ENCODE results near the gene PSMD6.

PSMD6 gene

GRCh38 chr3:64030741-64031140 is 7.4 kb upstream of the PSMD6 start:
- no peak overlapping the region for H3K27ac ChIP-seq (ENCODE audit: insufficient read depth, low read length, poor library complexity, severe bottlenecking)
- H3K4me3 ChIP-seq (ENCODE audit: insufficient read depth, low read depth, low read length, poor library complexity, severe bottlenecking), result peak overlapping the region; percentile 33

DNA sequence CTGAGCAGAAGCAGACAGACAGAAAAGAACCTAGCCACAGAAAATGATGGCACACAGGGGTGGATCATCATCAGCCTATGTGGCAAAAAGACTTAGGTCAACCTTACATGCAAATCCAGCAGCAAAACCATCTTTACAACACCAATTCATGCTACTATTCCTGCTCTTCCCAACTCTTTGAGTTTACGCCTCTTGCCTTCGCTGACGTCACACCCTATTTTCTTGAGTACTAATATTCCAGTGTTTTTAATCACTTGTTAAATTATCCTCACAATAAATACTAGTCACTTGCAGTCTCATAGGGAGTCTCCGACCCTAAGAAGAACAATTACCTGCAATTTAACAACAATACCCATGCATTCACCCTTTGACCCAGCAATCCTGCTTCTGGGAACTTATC is 6.0 kb upstream of the PSMD6 start:
- Histone ChIP-seq H3K4me3 (ENCODE audit: insufficient read depth, low read depth, low read length, poor library complexity, severe bottlenecking) (no peak overlapping the region), H3K36me3 (ENCODE audit: control insufficient read depth, insufficient read depth, low read length) (no peaks in the 10 kb centered on the region), H3K9me3 (ENCODE audit: control insufficient read depth, low read length) (no peaks in the 10 kb centered on the region), H3K4me1 (ENCODE audit: control insufficient read depth, insufficient read depth, low read length, poor library complexity, severe bottlenecking) (peaks cover 8% of the 10 kb centered on the region), H3K27me3 (replicated peaks; ENCODE audit: control insufficient read depth, insufficient read depth, low read length, poor library complexity, severe bottlenecking) (no peaks in the 10 kb centered on the region), H3K27ac (ENCODE audit: insufficient read depth, low read length, poor library complexity, severe bottlenecking) (no peak overlapping the region)
- no peak for DNase-seq

More at GRCh38 chr3:64030741-64031140, 7.4 kb upstream of the PSMD6 start:
- peaks cover 8% of the 10 kb centered on the region for H3K4me1 ChIP-seq (ENCODE audit: control insufficient read depth, insufficient read depth, low read length, poor library complexity, severe bottlenecking)
- H3K9me3 ChIP-seq (ENCODE audit: control insufficient read depth, low read length), result no peaks in the 10 kb centered on the region
- H3K36me3 ChIP-seq (ENCODE audit: control insufficient read depth, insufficient read depth, low read length), result no peaks in the 10 kb centered on the region
- H3K27me3 ChIP-seq (replicated peaks; ENCODE audit: control insufficient read depth, insufficient read depth, low read length, poor library complexity, severe bottlenecking), result no peaks in the 10 kb centered on the region
- DNase-seq, result peak; percentile 60 to 70 (median 65)

GRCh38 chr3:64028754-64029153 is 5.5 kb upstream of the PSMD6 start:
- H3K4me1 ChIP-seq (ENCODE audit: control insufficient read depth, insufficient read depth, low read length, poor library complexity, severe bottlenecking), result peaks cover 8% of the 10 kb centered on the region
- no peaks in the 10 kb centered on the region for H3K9me3 ChIP-seq (ENCODE audit: control insufficient read depth, low read length)
- H3K36me3 ChIP-seq (ENCODE audit: control insufficient read depth, insufficient read depth, low read length), result no peaks in the 10 kb centered on the region
- DNase-seq, result no peak
- no peak overlapping the region for H3K4me3 ChIP-seq (ENCODE audit: insufficient read depth, low read depth, low read length, poor library complexity, severe bottlenecking)
- H3K27me3 ChIP-seq (replicated peaks; ENCODE audit: control insufficient read depth, insufficient read depth, low read length, poor library complexity, severe bottlenecking), result no peaks in the 10 kb centered on the region
- no peak overlapping the region for H3K27ac ChIP-seq (ENCODE audit: insufficient read depth, low read length, poor library complexity, severe bottlenecking)

DNA sequence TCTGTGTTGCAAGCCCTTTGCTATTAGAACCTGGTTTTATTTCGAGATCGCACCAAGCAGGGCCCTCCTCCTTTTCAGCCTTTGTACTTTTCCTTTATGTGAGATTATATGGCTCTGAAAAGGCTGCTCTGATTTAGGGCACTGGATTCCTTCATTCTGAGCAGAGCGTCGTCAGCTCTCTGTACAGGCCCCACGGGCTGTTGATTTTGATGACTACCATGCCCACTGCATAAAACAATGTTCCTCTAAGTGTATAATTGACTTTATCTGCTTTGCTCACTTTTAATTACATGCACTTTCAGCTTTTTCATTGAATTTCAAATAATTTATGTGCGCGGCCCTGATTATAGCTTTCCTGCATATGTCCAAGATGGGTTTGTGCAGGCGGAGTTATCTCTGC is 4.4 kb upstream of the PSMD6 start:
- Histone ChIP-seq H3K4me1 (ENCODE audit: control insufficient read depth, insufficient read depth, low read length, poor library complexity, severe bottlenecking) (peaks cover 8% of the 10 kb centered on the region), H3K4me3 (ENCODE audit: insufficient read depth, low read depth, low read length, poor library complexity, severe bottlenecking) (no peak overlapping the region), H3K27ac (ENCODE audit: insufficient read depth, low read length, poor library complexity, severe bottlenecking) (no peak overlapping the region), H3K27me3 (replicated peaks; ENCODE audit: control insufficient read depth, insufficient read depth, low read length, poor library complexity, severe bottlenecking) (no peaks in the 10 kb centered on the region), H3K9me3 (ENCODE audit: control insufficient read depth, low read length) (no peaks in the 10 kb centered on the region), H3K36me3 (ENCODE audit: control insufficient read depth, insufficient read depth, low read length) (no peaks in the 10 kb centered on the region)
- DNase-seq, result no peak

DNA sequence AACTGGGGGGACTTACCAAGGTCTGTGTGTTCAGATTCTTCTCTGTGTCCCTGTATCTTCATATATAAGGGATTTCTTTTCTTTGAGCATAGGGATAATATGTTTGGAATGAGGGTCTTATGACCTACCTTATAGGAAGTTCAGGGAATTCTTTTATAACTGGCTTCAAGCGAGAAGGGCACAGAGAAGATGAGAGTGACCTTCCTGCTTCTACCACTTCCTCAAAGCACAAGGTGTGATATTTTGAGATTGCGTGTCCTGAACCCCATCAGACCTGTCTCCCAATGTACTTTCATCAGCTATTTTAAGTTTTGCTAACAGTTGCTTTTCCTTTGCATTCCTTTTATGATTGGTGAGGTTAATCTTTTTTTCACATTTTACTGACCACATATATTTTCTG is 3.1 kb upstream of the PSMD6 start:
- Histone ChIP-seq H3K4me3 (ENCODE audit: insufficient read depth, low read depth, low read length, poor library complexity, severe bottlenecking) (no peak overlapping the region), H3K4me1 (ENCODE audit: control insufficient read depth, insufficient read depth, low read length, poor library complexity, severe bottlenecking) (peaks cover 19% of the 10 kb centered on the region), H3K9me3 (ENCODE audit: control insufficient read depth, low read length) (no peaks in the 10 kb centered on the region), H3K27ac (ENCODE audit: insufficient read depth, low read length, poor library complexity, severe bottlenecking) (no peak overlapping the region), H3K27me3 (replicated peaks; ENCODE audit: control insufficient read depth, insufficient read depth, low read length, poor library complexity, severe bottlenecking) (no peaks in the 10 kb centered on the region), H3K36me3 (ENCODE audit: control insufficient read depth, insufficient read depth, low read length) (no peaks in the 10 kb centered on the region)
- DNase-seq, result no peak

DNA sequence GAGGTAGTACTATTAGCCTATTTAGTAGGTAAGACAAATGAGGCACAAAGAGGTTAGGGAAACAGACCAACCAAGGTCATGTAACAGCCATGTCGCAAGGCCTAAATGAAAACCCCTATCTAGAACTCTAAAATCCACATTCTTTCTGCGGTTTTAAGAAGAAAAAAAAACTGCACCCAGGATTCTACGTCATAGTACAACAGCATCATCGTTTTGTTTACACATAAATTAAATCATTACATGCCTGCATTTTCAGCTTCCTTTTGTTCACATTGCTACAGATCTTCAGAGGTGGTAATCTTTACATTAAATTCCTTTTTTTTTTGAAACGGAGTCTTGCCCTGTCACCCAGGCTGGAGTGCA is 548 bp upstream of the PSMD6 start:
- Histone ChIP-seq H3K27me3 (replicated peaks; ENCODE audit: control insufficient read depth, insufficient read depth, low read length, poor library complexity, severe bottlenecking) (no peaks in the 10 kb centered on the region), H3K36me3 (ENCODE audit: control insufficient read depth, insufficient read depth, low read length) (peaks cover 15% of the 10 kb centered on the region), H3K4me3 (ENCODE audit: insufficient read depth, low read depth, low read length, poor library complexity, severe bottlenecking) (peak overlapping the region; percentile 87), H3K9me3 (ENCODE audit: control insufficient read depth, low read length) (no peaks in the 10 kb centered on the region), H3K4me1 (ENCODE audit: control insufficient read depth, insufficient read depth, low read length, poor library complexity, severe bottlenecking) (peaks cover 10% of the 10 kb centered on the region), H3K27ac (ENCODE audit: insufficient read depth, low read length, poor library complexity, severe bottlenecking) (peak overlapping the region; percentile 86)
- DNase-seq, result no peak

GRCh38 chr3:64022451-64023186 is 675 bp downstream of the PSMD6 start:
- H3K27ac ChIP-seq (ENCODE audit: insufficient read depth, low read length, poor library complexity, severe bottlenecking), result peak overlapping the region; percentile 86
- peaks cover 27% of the 10 kb centered on the region for H3K36me3 ChIP-seq (ENCODE audit: control insufficient read depth, insufficient read depth, low read length)
- peak overlapping the region; percentile 87 for H3K4me3 ChIP-seq (ENCODE audit: insufficient read depth, low read depth, low read length, poor library complexity, severe bottlenecking)
- peaks cover 10% of the 10 kb centered on the region for H3K4me1 ChIP-seq (ENCODE audit: control insufficient read depth, insufficient read depth, low read length, poor library complexity, severe bottlenecking)
- H3K27me3 ChIP-seq (replicated peaks; ENCODE audit: control insufficient read depth, insufficient read depth, low read length, poor library complexity, severe bottlenecking), result no peaks in the 10 kb centered on the region
- DNase-seq, result peak in 1 of 3 donors; percentile 16
- H3K9me3 ChIP-seq (ENCODE audit: control insufficient read depth, low read length), result no peaks in the 10 kb centered on the region

DNA sequence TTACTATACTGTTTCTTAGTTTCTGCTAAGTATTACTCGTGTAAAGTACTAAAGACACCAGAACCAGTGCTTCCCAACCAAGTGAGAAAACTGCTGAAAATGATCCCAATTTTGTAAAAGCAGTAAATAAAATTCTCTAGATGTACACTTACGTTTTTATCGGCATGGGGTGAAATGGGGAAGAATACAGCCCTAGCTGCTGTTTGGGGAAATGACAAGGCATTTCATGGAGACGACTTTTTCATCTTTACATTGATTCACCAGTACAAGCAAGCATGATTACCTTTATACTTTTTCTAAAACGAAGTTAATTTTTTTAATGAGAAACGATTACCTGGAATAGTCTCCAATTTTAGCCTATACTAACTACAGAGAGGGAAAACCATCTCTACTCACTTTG is 1.4 kb downstream of the PSMD6 start:
- H3K4me3 ChIP-seq (ENCODE audit: insufficient read depth, low read depth, low read length, poor library complexity, severe bottlenecking), result no peak overlapping the region
- peaks cover 34% of the 10 kb centered on the region for H3K36me3 ChIP-seq (ENCODE audit: control insufficient read depth, insufficient read depth, low read length)
- H3K4me1 ChIP-seq (ENCODE audit: control insufficient read depth, insufficient read depth, low read length, poor library complexity, severe bottlenecking), result peaks cover 10% of the 10 kb centered on the region
- no peaks in the 10 kb centered on the region for H3K27me3 ChIP-seq (replicated peaks; ENCODE audit: control insufficient read depth, insufficient read depth, low read length, poor library complexity, severe bottlenecking)
- H3K9me3 ChIP-seq (ENCODE audit: control insufficient read depth, low read length), result no peaks in the 10 kb centered on the region
- peak overlapping the region; percentile 86 for H3K27ac ChIP-seq (ENCODE audit: insufficient read depth, low read length, poor library complexity, severe bottlenecking)
- no peak for DNase-seq

DNA sequence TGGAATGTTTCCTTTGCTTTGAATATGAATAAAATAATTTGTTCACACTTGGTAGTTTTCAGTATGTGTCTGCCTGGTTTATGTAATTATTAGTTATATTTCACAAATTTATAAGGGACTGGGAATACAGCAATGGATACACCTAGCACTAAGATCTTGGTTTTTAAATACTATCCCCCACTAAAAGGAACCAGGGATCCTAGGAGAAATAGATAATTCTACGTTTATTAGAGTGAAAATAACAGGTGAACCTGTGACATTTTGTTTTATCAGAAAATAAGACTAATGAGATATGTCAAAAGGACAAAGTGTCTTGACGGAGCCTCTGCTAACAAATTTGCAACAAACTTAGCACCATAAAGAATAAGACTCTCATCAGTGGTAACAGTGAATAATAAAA is 3.4 kb downstream of the PSMD6 start:
- Histone ChIP-seq H3K9me3 (ENCODE audit: control insufficient read depth, low read length) (no peaks in the 10 kb centered on the region), H3K36me3 (ENCODE audit: control insufficient read depth, insufficient read depth, low read length) (peaks cover 43% of the 10 kb centered on the region), H3K4me3 (ENCODE audit: insufficient read depth, low read depth, low read length, poor library complexity, severe bottlenecking) (no peak overlapping the region), H3K4me1 (ENCODE audit: control insufficient read depth, insufficient read depth, low read length, poor library complexity, severe bottlenecking) (peaks cover 10% of the 10 kb centered on the region), H3K27ac (ENCODE audit: insufficient read depth, low read length, poor library complexity, severe bottlenecking) (no peak overlapping the region), H3K27me3 (replicated peaks; ENCODE audit: control insufficient read depth, insufficient read depth, low read length, poor library complexity, severe bottlenecking) (no peaks in the 10 kb centered on the region)
- DNase-seq, result no peak

GRCh38 chr3:64019271-64019670 is 4.0 kb downstream of the PSMD6 start:
- Histone ChIP-seq H3K4me1 (ENCODE audit: control insufficient read depth, insufficient read depth, low read length, poor library complexity, severe bottlenecking) (peaks cover 10% of the 10 kb centered on the region), H3K27me3 (replicated peaks; ENCODE audit: control insufficient read depth, insufficient read depth, low read length, poor library complexity, severe bottlenecking) (no peaks in the 10 kb centered on the region), H3K4me3 (ENCODE audit: insufficient read depth, low read depth, low read length, poor library complexity, severe bottlenecking) (no peak overlapping the region), H3K27ac (ENCODE audit: insufficient read depth, low read length, poor library complexity, severe bottlenecking) (no peak overlapping the region), H3K9me3 (ENCODE audit: control insufficient read depth, low read length) (no peaks in the 10 kb centered on the region), H3K36me3 (ENCODE audit: control insufficient read depth, insufficient read depth, low read length) (peaks cover 49% of the 10 kb centered on the region)
- DNase-seq, result no peak

Data from effector memory CD4-positive, alpha-beta T cell (primary cell).